Mesenchymal stem cell (in vitro differentiated cells and primary cell): ENCODE measurements around the gene TNNI2.

Experiments used
- DNase-seq: peaks from one replicate; pipeline ENCODE4 v3.0.0-alpha.2; 2013
- H2AFZ ChIP-seq: one replicate; pipeline ENCODE4 v1.6.1; 2013; ENCODE audit warnings: low read depth, mild to moderate bottlenecking, control low read depth, inconsistent platforms, low read length, moderate library complexity
- H2AK5ac ChIP-seq: 2 replicates; pipeline ENCODE4 v1.6.1; 2013; ENCODE audit warnings: low read length, moderate library complexity, mild to moderate bottlenecking, inconsistent platforms; ENCODE audit not compliant: severe bottlenecking
- H2BK120ac ChIP-seq: one replicate; pipeline ENCODE4 v1.6.1; 2013; ENCODE audit warnings: low read depth, mild to moderate bottlenecking, inconsistent platforms, low read length, moderate library complexity
- H2BK12ac ChIP-seq, 2 experiments: one replicate each; pipeline ENCODE4 v1.6.1; 2013; ENCODE audit warnings: inconsistent platforms in 2 of 2, low read length in 2 of 2, mild to moderate bottlenecking in 2 of 2, moderate library complexity in 2 of 2, control low read depth in 1 of 2
- H2BK15ac ChIP-seq: one replicate; pipeline ENCODE4 v1.6.1; 2013; ENCODE audit warnings: mild to moderate bottlenecking, low read depth, inconsistent platforms; ENCODE audit not compliant: poor library complexity, severe bottlenecking
- H2BK5ac ChIP-seq: 2 replicates; pipeline ENCODE4 v1.6.1; 2013; ENCODE audit warnings: low read depth, mild to moderate bottlenecking, low read length, control low read depth, inconsistent platforms; ENCODE audit not compliant: poor library complexity, severe bottlenecking
- H3K14ac ChIP-seq, 2 experiments: one replicate each; pipeline ENCODE4 v1.6.1; 2013; ENCODE audit warnings: inconsistent platforms in 2 of 2, low read length in 2 of 2, control low read depth in 1 of 2, mild to moderate bottlenecking in 1 of 2, moderate library complexity in 1 of 2
- H3K18ac ChIP-seq, 2 experiments: one replicate each; pipeline ENCODE4 v1.6.1; 2013; ENCODE audit warnings: inconsistent platforms in 2 of 2, low read length in 2 of 2, control low read depth in 1 of 2, low read depth in 1 of 2, mild to moderate bottlenecking in 1 of 2
- H3K23ac ChIP-seq, 2 experiments: one replicate each; pipeline ENCODE4 v1.6.1; 2013; ENCODE audit warnings: inconsistent platforms in 2 of 2, low read length in 2 of 2, mild to moderate bottlenecking in 2 of 2, moderate library complexity in 2 of 2, control low read depth in 1 of 2
- H3K27ac ChIP-seq: 2 replicates; pipeline ENCODE4 v1.5.1; 2013; ENCODE audit warnings: mild to moderate bottlenecking, moderate library complexity, low read length, control low read depth, inconsistent platforms; ENCODE audit not compliant: poor library complexity, severe bottlenecking
- H3K27me3 ChIP-seq, 2 experiments: 2 replicates each; pipeline versions ENCODE4 v1.6.1 to v1.7.0; 2013; ENCODE audit warnings: low read length in 2 of 2, mild to moderate bottlenecking in 2 of 2, moderate library complexity in 2 of 2, control low read depth in 1 of 2, inconsistent platforms in 1 of 2; ENCODE audit not compliant: control insufficient read depth in 1 of 2, insufficient read depth in 1 of 2
- H3K36me3 ChIP-seq, 2 experiments: 2 replicates each; pipeline versions ENCODE4 v1.6.1 to v1.7.0; 2013; ENCODE audit warnings: low read length in 2 of 2, control low read depth in 1 of 2, inconsistent platforms in 1 of 2, low read depth in 1 of 2, mild to moderate bottlenecking in 1 of 2; ENCODE audit not compliant: insufficient read depth in 2 of 2, control insufficient read depth in 1 of 2
- H3K4ac ChIP-seq, 2 experiments: one replicate each; pipeline ENCODE4 v1.6.1; 2013; ENCODE audit warnings: inconsistent platforms in 2 of 2, low read length in 2 of 2, mild to moderate bottlenecking in 2 of 2, moderate library complexity in 2 of 2, control low read depth in 1 of 2, low read depth in 1 of 2
- H3K4me1 ChIP-seq: 2 replicates; pipeline ENCODE4 v1.6.1; 2013; ENCODE audit warnings: low read depth, low read length, control low read depth; ENCODE audit not compliant: control insufficient read depth, insufficient read depth
- H3K4me2 ChIP-seq: 2 replicates; pipeline ENCODE4 v1.6.1; 2013; ENCODE audit warnings: low read length, mild to moderate bottlenecking, inconsistent platforms; ENCODE audit not compliant: poor library complexity, severe bottlenecking
- H3K4me3 ChIP-seq, 2 experiments: 2 replicates each; pipeline versions ENCODE4 v1.5.1 to v1.7.0; 2013; ENCODE audit warnings: low read length in 2 of 2, mild to moderate bottlenecking in 2 of 2, control low read depth in 1 of 2, low read depth in 1 of 2; ENCODE audit not compliant: insufficient read depth in 1 of 2
- H3K79me1 ChIP-seq: replicated peaks from 2 replicates; pipeline ENCODE4 v1.6.1; 2013; ENCODE audit warnings: mild to moderate bottlenecking, control low read depth, low read length, inconsistent platforms; ENCODE audit not compliant: poor library complexity, severe bottlenecking
- H3K9ac ChIP-seq: 2 replicates; pipeline ENCODE4 v1.7.0; 2013; ENCODE audit warnings: mild to moderate bottlenecking, low read length, moderate library complexity
- H3K9me3 ChIP-seq: 2 replicates; pipeline ENCODE4 v1.7.0; 2013; ENCODE audit warnings: mild to moderate bottlenecking, low read length; ENCODE audit not compliant: control insufficient read depth
- H4K8ac ChIP-seq: one replicate; pipeline ENCODE4 v1.6.1; 2013; ENCODE audit warnings: inconsistent platforms, mild to moderate bottlenecking, low read length, moderate library complexity
- H4K91ac ChIP-seq: one replicate; pipeline ENCODE4 v1.6.1; 2013; ENCODE audit warnings: mild to moderate bottlenecking, low read length, inconsistent platforms
- WGBS: methylation state at CpG from one replicate; pipeline ENCODE4 v1.1.7; 2013; ENCODE audit warnings: mixed read lengths; 5-methylcytosine and 5-hydroxymethylcytosine counted together

Gene TNNI2

DNA sequence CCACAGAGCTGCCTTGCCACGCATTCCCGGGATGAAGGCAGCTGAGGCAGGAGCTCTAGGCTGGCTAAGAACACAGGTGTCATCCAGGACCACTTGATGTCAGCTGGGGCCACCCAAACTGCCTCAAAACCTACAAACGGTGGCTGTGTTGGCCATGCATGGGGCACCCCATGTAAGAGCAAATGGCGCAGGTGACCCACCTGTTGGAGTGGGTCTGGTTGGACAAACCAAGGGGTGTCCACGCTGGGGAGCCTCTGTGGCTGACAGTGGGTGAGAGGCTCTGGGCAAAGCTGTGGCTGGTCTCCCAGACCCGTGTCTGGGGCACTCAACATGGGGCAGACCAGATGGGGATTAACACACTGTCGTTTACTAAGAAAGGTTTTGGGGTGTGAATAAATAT, 23.0 kb upstream of the TNNI2 start:
- no peak overlapping the region for H3K18ac ChIP-seq

DNA sequence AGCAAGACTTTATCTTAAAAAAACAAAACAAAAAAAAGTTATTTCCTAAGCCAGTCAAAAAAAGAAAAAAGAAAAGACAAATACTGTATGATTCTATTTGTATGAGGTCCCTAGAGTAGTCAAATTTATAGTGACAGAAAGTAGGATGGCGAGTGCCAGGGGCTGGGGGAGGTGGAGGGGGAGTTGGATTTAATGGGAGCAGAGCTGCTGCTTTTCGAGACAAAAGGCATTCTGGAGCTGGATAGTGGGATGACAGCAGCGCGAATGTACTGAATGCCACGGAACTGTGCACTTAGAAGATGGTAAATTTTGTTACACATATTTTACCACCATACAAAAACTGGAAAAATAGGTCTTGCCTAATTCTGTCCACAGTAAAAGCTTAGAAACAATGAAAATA, 21.8 kb upstream of the TNNI2 start:
- no peak overlapping the region for H2BK5ac ChIP-seq
- peaks cover 0 to 42% of the 10 kb centered on the region in 2 experiments for H3K27me3 ChIP-seq
- no peak for DNase-seq
- no peak overlapping the region for H2BK15ac ChIP-seq
- H3K4me3 ChIP-seq = no peak overlapping the region
- H2AK5ac ChIP-seq = no peak overlapping the region
- H3K36me3 ChIP-seq = no peaks in the 10 kb centered on the region
- H3K4ac ChIP-seq = no peak overlapping the region
- H3K9ac ChIP-seq = no peak overlapping the region
- H2BK12ac ChIP-seq = no peak overlapping the region
- 93% methylated on average over 4 of the region's 5 CpGs for WGBS
- H3K9me3 ChIP-seq = peaks cover 37% of the 10 kb centered on the region
- no peak overlapping the region for H2AFZ ChIP-seq
- H3K4me1 ChIP-seq = peaks cover 7% of the 10 kb centered on the region
- H4K91ac ChIP-seq = no peak overlapping the region
- H4K8ac ChIP-seq = no peak overlapping the region
- H3K23ac ChIP-seq = no peak overlapping the region
- H3K27ac ChIP-seq = no peak overlapping the region
- H3K79me1 ChIP-seq = no peaks in the 10 kb centered on the region
- no peak overlapping the region for H3K4me2 ChIP-seq
- H2BK120ac ChIP-seq = no peak overlapping the region
- no peak overlapping the region for H3K14ac ChIP-seq
- H3K18ac ChIP-seq = no peak overlapping the region

More for the DNA sequence above, 23.0 kb upstream of the TNNI2 start:
- no peak overlapping the region for H3K27ac ChIP-seq
- H4K8ac ChIP-seq = no peak overlapping the region
- no peak overlapping the region for H3K9ac ChIP-seq
- H4K91ac ChIP-seq = no peak overlapping the region
- no peak overlapping the region for H2BK120ac ChIP-seq
- H2BK12ac ChIP-seq = no peak overlapping the region
- no peak overlapping the region for H2AFZ ChIP-seq
- 89% methylated on average over 7 of the region's 7 CpGs for WGBS
- H3K27me3 ChIP-seq = peaks cover 0 to 36% of the 10 kb centered on the region in 2 experiments
- no peak overlapping the region for H3K23ac ChIP-seq
- no peak for DNase-seq
- no peak overlapping the region for H3K4me3 ChIP-seq
- H2BK15ac ChIP-seq = no peak overlapping the region
- H3K4me2 ChIP-seq = no peak overlapping the region
- H3K4me1 ChIP-seq = peaks cover 4% of the 10 kb centered on the region
- H2AK5ac ChIP-seq = no peak overlapping the region
- H3K36me3 ChIP-seq = no peaks in the 10 kb centered on the region
- H3K79me1 ChIP-seq = no peaks in the 10 kb centered on the region
- H3K9me3 ChIP-seq = peaks cover 29% of the 10 kb centered on the region
- H3K4ac ChIP-seq = no peak overlapping the region
- H2BK5ac ChIP-seq = no peak overlapping the region
- H3K14ac ChIP-seq = no peak overlapping the region

DNA sequence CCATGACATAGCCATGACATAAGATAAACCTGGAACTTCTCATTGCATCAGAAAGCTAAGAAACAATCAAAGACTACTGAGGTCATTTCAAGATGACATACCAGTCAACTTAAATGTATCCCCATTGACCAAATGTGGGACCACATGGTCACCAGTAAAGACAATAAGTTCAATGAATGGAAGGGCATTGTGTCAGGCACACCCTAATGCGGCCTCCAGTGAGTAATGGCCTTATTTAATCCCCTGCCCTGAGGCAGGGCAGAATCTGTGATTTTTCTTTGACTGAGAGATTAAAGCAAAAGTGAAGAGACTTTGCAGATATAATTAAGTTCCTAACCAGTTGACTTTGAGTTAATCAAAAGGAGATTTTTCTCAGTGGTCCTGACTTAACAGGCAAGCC, 21.3 kb upstream of the TNNI2 start:
- Histone ChIP-seq H3K14ac (no peak overlapping the region), H4K91ac (no peak overlapping the region), H3K36me3 (no peaks in the 10 kb centered on the region), H3K27me3 (peaks cover 0 to 44% of the 10 kb centered on the region in 2 experiments), H3K4me2 (no peak overlapping the region), H2AFZ (no peak overlapping the region), H2BK120ac (no peak overlapping the region), H3K79me1 (no peaks in the 10 kb centered on the region), H3K27ac (no peak overlapping the region), H3K4me1 (peaks cover 7% of the 10 kb centered on the region), H3K18ac (no peak overlapping the region), H3K9me3 (peaks cover 33% of the 10 kb centered on the region), H3K4me3 (no peak overlapping the region), H2BK15ac (no peak overlapping the region), H3K9ac (no peak overlapping the region), H2BK12ac (no peak overlapping the region), H3K4ac (no peak overlapping the region), H2AK5ac (no peak overlapping the region), H3K23ac (no peak overlapping the region), H2BK5ac (no peak overlapping the region), H4K8ac (no peak overlapping the region)
- 48% methylated on average over 1 of the region's 1 CpG for WGBS
- no peak for DNase-seq

DNA sequence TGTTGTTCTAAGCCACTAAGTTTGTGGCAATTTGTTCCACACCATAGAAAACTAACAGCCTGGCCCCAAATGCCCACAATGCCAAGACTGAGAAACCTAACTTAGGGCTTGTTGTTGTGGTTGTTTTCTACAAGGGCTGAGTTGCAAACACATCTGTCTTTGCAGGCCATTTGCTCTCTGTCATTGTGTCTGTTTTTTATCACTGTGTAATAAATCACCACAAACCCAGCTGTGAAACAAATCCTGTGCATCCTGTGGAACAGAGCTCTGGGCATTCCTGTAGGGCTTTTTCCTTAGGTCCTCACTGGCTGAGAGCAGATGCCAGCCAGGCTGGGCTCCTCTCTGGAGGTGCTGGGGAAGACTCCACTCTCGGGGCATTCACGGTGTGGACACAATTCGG, 19.7 kb upstream of the TNNI2 start:
- WGBS = 39% methylated on average over 3 of the region's 3 CpGs
- Histone ChIP-seq H3K36me3 (no peaks in the 10 kb centered on the region), H3K27ac (no peak overlapping the region), H4K91ac (no peak overlapping the region), H3K4me2 (no peak overlapping the region), H2AK5ac (peak overlapping the region; percentile 8), H3K27me3 (peaks cover 0 to 33% of the 10 kb centered on the region in 2 experiments), H3K4me3 (no peak overlapping the region), H3K14ac (no peak overlapping the region), H3K23ac (no peak overlapping the region), H3K9ac (no peak overlapping the region), H3K79me1 (no peaks in the 10 kb centered on the region), H3K9me3 (peaks cover 33% of the 10 kb centered on the region), H3K18ac (no peak overlapping the region), H2BK12ac (no peak overlapping the region), H3K4me1 (peaks cover 7% of the 10 kb centered on the region), H2AFZ (no peak overlapping the region), H4K8ac (no peak overlapping the region), H2BK15ac (no peak overlapping the region), H3K4ac (no peak overlapping the region), H2BK120ac (no peak overlapping the region), H2BK5ac (no peak overlapping the region)
- DNase-seq = no peak
